ENCODE measurements around the gene CYP2C18. TPM values are rescaled to one million over a fixed set of nuclear protein-coding genes. Genes with fewer than 3 reads are reported as not detected.

CYP2C18 gene
- total RNA-seq, 1 experiment from 2014 or later: 0.17 TPM

DNA sequence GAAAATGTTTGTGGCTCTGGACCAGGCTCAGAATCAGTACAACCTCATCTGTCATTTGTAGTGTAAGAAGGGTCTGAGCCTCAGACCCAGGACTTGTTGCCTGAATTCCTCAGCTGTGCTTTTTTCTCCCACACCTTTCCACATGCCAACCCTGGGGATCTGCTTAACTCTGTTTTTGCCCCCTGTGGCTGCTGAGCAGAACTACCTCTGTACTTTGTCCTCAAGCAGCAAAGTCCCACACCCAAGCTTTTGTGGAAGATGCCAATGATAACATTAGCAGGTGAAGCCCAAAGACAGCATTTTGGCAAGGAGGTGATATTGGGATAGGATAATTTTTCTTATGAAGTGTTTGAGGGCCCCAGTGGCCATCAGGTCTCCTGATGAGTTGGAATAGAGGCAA is 5.8 kb upstream of the CYP2C18 start:
- RAD21 ChIA-PET (ENCODE audit: low non-redundant PET in 1 of 2, low total read pairs in 2 of 2, uncharacterized antibody in 2 of 2, unreplicated experiment in 2 of 2): no interaction called here
- peak; percentile 81 for ATAC-seq
- H3K4me3 ChIP-seq (replicated peaks in 1 of 2; ENCODE audit: low read depth in 1 of 2, low read length in 2 of 2): no peak overlapping the region
- no peak overlapping the region for H3K27ac ChIP-seq (ENCODE audit: low read depth, low read length)
- no peak overlapping the region for H3K4me2 ChIP-seq (ENCODE audit: low read length)
- no peak overlapping the region for H2AFZ ChIP-seq (ENCODE audit: low read depth, low read length, poor library complexity, severe bottlenecking)
- no peaks in the 10 kb centered on the region for H3K9me2 ChIP-seq (ENCODE audit: insufficient read depth)
- BruUV-seq (replicated peaks): no TSS peak
- intact Hi-C loops (cut with micrococcal nuclease): no loop called here
- H3K9me3 ChIP-seq (ENCODE audit: control insufficient read depth in 1 of 2, insufficient read depth in 1 of 2, low read depth in 1 of 2, low read length in 2 of 2): no peaks in the 10 kb centered on the region
- CTCF ChIA-PET: no interaction called here
- no peaks in the 10 kb centered on the region for H3K27me3 ChIP-seq (ENCODE audit: insufficient read depth, low read length)
- H3K4me1 ChIP-seq (ENCODE audit: control insufficient read depth in 1 of 2, insufficient read depth in 2 of 2, low read length in 2 of 2): no peaks in the 10 kb centered on the region
- H3K79me2 ChIP-seq (ENCODE audit: insufficient read depth, low read length): no peaks in the 10 kb centered on the region
- peak; percentile 6 for DNase-seq (ENCODE audit: low read depth, low spot score)
- no peak overlapping the region for H3K9ac ChIP-seq (ENCODE audit: low read length)
- TF ChIP-seq EZH2phosphoT487 (IDR thresholded peaks at IDR 0.05; ENCODE audit: borderline replicate concordance): no peak
- TF ChIP-seq CTCF (IDR thresholded peaks at IDR 0.05 in 2 of 3, conservative IDR thresholded peaks at IDR 0.05 in 1 of 3; ENCODE audit: borderline replicate concordance in 1 of 3, insufficient read depth in 1 of 3, low read depth in 2 of 3, low read length in 2 of 3): peak in 2 of 3 experiments; percentile 46 to 50; a peak in 4 of 6 replicates
- POLR2A ChIA-PET: interaction anchor here (0.7 kb wide), 1 partner anchor 62 kb away, joined by 4 read pairs; no protein-coding TSS in a partner anchor
- H4K20me1 ChIP-seq (ENCODE audit: insufficient read depth): no peaks in the 10 kb centered on the region
- H3K36me3 ChIP-seq (ENCODE audit: control insufficient read depth in 1 of 2, insufficient read depth in 2 of 2, low read length in 2 of 2): no peaks in the 10 kb centered on the region

DNA sequence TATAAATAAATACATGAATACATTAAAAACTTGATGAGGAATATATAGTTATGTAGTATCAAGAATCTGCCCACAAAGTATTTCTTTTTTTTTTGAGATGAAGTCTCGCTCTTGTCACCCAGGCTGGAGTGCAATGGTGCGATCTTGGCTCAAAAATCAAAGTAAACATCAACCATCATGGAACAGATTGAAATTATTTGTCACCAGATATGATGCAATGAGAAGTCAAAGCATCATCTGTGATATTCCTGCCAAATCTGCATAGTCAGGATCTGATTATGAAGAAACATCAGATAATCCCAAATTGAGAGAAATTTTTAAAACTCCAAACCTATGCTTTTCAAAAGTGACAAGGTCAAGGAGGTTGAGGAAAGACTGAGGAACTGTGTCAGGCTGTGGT is 5.1 kb upstream of the CYP2C18 start:
- Histone ChIP-seq H3K27me3 (ENCODE audit: insufficient read depth, low read length) (no peaks in the 10 kb centered on the region), H3K9ac (ENCODE audit: low read length) (no peak overlapping the region), H4K20me1 (ENCODE audit: insufficient read depth) (no peaks in the 10 kb centered on the region), H3K9me3 (ENCODE audit: control insufficient read depth in 1 of 2, insufficient read depth in 1 of 2, low read depth in 1 of 2, low read length in 2 of 2) (no peaks in the 10 kb centered on the region), H3K4me2 (ENCODE audit: low read length) (no peak overlapping the region), H3K36me3 (ENCODE audit: control insufficient read depth in 1 of 2, insufficient read depth in 2 of 2, low read length in 2 of 2) (no peaks in the 10 kb centered on the region), H3K4me1 (ENCODE audit: control insufficient read depth in 1 of 2, insufficient read depth in 2 of 2, low read length in 2 of 2) (no peaks in the 10 kb centered on the region), H3K4me3 (replicated peaks in 1 of 2; ENCODE audit: low read depth in 1 of 2, low read length in 2 of 2) (no peak overlapping the region), H3K79me2 (ENCODE audit: insufficient read depth, low read length) (no peaks in the 10 kb centered on the region), H3K9me2 (ENCODE audit: insufficient read depth) (no peaks in the 10 kb centered on the region), H2AFZ (ENCODE audit: low read depth, low read length, poor library complexity, severe bottlenecking) (no peak overlapping the region), H3K27ac (ENCODE audit: low read depth, low read length) (no peak overlapping the region)
- POLR2A ChIA-PET: no interaction called here
- RAD21 ChIA-PET (ENCODE audit: low non-redundant PET in 1 of 2, low total read pairs in 2 of 2, uncharacterized antibody in 2 of 2, unreplicated experiment in 2 of 2): no interaction called here
- CTCF ChIA-PET: no interaction called here
- no TSS peak for BruUV-seq (replicated peaks)
- no peak for TF ChIP-seq YY1 (IDR thresholded peaks at IDR 0.05; ENCODE audit: extremely low read depth, insufficient replicate concordance, low read depth, low read length)
- TF ChIP-seq RAD21 (IDR thresholded peaks at IDR 0.05; ENCODE audit: low read depth): no peak
- TF ChIP-seq FOSL1 (IDR thresholded peaks at IDR 0.05; ENCODE audit: low read depth): no peak
- intact Hi-C loops (cut with micrococcal nuclease): no loop called here
- ATAC-seq (no peak), DNase-seq (ENCODE audit: low read depth, low spot score) (no peak)
